IPS DF 6.9 (cell line): Measurements from ENCODE around the gene FAM81A.

Experiments used
- DNase-seq: peaks from one replicate; pipeline ENCODE4 v3.0.0-alpha.2; 2013; ENCODE audit warnings: low read depth, low spot score
- H3K27ac ChIP-seq: one replicate; pipeline ENCODE4 v1.5.1; 2013; ENCODE audit warnings: low read length, control low read depth
- H3K27me3 ChIP-seq: 2 replicates; pipeline ENCODE4 v1.6.1; 2013; ENCODE audit warnings: mild to moderate bottlenecking, low read length; ENCODE audit not compliant: control insufficient read depth, insufficient read depth
- H3K36me3 ChIP-seq: 2 replicates; pipeline ENCODE4 v1.6.1; 2013; ENCODE audit warnings: low read length; ENCODE audit not compliant: control insufficient read depth, insufficient read depth
- H3K4me1 ChIP-seq: 2 replicates; pipeline ENCODE4 v1.6.1; 2013; ENCODE audit warnings: low read length; ENCODE audit not compliant: control insufficient read depth, insufficient read depth
- H3K4me3 ChIP-seq: 2 replicates; pipeline ENCODE4 v1.5.1; 2013; ENCODE audit warnings: mild to moderate bottlenecking, low read length
- H3K9me3 ChIP-seq: 2 replicates; pipeline ENCODE4 v1.6.1; 2013; ENCODE audit warnings: low read length, inconsistent platforms; ENCODE audit not compliant: control insufficient read depth, insufficient read depth
- WGBS: extraction: QIAGEN DNeasy Blood & Tissue Kit; methylation state at CpG from one replicate; pipeline ENCODE4 v1.1.7; 2013; ENCODE audit warnings: mixed read lengths, missing lambda C conversion rate; ENCODE audit not compliant: insufficient read length, insufficient coverage; 5-methylcytosine and 5-hydroxymethylcytosine counted together

FAM81A gene

DNA sequence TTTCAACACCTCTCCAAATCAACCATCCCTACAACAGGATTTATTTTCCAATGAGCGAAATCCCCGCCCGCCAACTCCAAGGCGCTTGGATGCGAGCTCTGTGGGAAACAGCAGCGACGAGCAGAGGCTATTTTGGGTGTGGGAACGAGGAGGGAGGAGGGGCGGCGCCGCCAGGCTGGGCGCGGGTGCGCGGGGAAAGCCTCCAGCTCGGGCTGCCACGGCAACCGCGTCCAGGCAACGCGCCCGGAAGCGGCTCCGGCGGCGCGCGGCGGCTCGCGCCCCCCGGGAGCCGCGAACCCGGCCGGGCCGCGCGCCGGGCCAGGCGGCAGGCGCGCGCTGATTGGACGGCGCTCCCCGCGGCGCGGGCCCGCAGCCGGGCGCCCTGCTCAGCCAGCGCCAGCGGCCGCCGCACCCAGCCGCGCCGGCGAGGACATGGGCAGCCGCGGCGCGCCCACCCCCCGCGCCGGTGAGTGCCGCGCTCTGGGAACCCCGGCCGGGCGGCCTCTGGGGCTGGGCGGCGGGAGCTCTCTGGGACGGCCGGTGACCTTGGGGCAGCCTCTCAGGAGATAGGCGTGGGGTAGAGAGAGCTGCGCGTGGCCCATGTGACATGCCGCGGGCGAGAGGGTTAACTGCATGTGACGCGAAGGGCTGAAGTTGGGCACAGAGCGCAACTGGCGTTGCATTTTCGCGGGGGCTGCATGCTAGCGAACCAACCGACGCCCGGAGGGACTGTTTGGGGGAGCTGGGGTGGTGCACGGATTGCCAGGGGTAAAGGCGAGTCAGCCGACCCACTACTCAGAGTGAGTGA is at the start of gene FAM81A:
TSS of gene FAM81A (plus strand) at position 370 of the 808 bp plus-strand sequence. CDS start 20,441 bp downstream, outside the sequence.
- Histone ChIP-seq H3K27ac (no peak within 1 kb of the TSS), H3K9me3 (no peaks in the 10 kb centered on the region), H3K27me3 (peaks cover 24% of the 10 kb centered on the region), H3K36me3 (no peaks in the 10 kb centered on the region), H3K4me3 (peak within 1 kb of the TSS; percentile 53; the same call in 1 of the 2 replicates), H3K4me1 (no peaks in the 10 kb centered on the region; the same call in 1 of the 2 replicates)
- no CpG with 5 or more reads among the region's 96 CpGs for WGBS
- no peak for DNase-seq

DNA sequence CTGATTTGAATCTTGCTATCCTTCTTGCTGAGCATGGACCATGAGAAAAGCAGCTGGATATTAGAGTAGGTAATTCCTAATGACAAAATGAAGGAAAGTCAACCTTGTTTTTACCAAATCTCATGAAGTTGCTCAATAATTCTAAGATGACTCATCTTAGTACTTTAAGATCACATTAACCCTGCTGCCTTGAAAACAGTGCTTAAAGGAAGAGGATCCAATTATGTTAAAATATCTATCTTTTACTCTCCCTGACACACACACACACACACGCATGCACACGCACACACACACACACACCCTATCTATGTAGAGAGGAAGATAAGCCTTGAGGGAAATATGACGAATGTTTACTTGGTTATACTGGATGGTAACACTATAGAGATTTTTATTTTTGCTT is 49.3 kb upstream of the FAM81A start:
- Histone ChIP-seq H3K36me3 (no peaks in the 10 kb centered on the region), H3K27me3 (no peaks in the 10 kb centered on the region), H3K4me3 (no peak overlapping the region), H3K27ac (no peak overlapping the region), H3K9me3 (no peaks in the 10 kb centered on the region), H3K4me1 (no peaks in the 10 kb centered on the region)
- no CpG with 5 or more reads among the region's 3 CpGs for WGBS
- DNase-seq, result no peak

DNA sequence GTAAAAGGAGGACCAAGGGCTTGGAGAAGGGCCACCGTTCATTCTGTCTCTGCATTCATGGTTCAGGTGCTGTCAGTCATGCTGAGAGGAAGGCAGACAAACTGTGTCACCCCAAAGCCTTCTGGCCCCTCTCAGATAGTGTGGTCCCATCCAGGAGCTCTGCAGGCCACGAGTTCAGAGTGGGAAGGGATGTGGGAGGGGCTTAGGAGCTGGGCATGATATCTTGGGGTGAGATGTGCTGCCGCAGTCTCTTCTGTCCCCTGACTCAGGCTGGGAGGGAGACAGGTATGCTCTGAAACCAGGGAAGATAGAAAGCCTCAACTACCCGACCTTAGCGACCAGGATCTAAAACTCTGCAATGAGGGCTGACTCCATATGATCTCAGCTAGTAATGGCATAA is 45.7 kb upstream of the FAM81A start:
- Histone ChIP-seq H3K4me3 (no peak overlapping the region), H3K36me3 (no peaks in the 10 kb centered on the region), H3K27ac (no peak overlapping the region), H3K4me1 (no peaks in the 10 kb centered on the region), H3K27me3 (no peaks in the 10 kb centered on the region), H3K9me3 (no peaks in the 10 kb centered on the region)
- no CpG with 5 or more reads among the region's 5 CpGs for WGBS
- no peak for DNase-seq

DNA sequence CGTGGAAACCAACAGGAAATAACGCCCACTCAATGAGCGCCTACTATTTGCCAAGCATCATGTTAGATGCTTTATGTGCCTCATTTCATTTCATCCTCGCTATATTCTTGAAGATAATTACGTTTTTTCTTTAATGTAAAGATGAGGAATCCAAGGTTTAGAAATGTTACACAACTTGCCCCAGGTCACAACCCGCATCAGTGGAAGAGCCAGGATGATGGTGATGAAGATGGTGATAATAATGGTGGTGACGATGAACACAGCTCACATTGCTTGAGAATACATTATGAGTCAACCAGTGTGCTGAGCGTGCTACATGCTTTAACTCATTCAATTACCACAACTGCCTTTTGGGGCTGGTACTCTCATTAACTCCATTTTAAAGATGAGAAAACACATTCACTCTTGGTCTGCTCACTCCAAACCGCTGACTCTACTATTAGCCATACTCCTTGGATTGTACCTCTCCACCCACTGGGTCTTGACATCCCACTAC is 43.8 kb upstream of the FAM81A start:
- Histone ChIP-seq H3K36me3 (no peaks in the 10 kb centered on the region), H3K4me3 (no peak overlapping the region), H3K27ac (no peak overlapping the region), H3K27me3 (no peaks in the 10 kb centered on the region), H3K4me1 (no peaks in the 10 kb centered on the region), H3K9me3 (no peaks in the 10 kb centered on the region)
- DNase-seq, result no peak
- WGBS, result no CpG with 5 or more reads among the region's 9 CpGs

DNA sequence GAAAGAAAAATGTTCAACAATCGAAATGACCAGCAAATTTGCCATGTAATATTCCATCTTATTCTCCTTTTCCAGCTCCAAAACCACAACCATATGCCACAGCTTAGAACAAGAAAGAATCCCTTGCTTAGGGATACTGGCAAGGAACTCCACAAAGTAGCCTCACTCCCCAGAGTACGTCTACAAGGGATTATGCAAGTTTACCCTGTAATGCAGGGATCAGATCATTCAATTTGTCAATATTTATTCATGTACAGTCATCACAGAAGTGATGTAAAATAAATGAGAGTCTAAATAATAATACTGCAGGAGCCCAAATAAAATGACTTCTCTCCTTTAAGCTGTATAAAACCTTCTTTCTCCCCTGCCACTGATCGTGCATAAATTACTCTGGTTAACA is 41.8 kb upstream of the FAM81A start:
- DNase-seq, result no peak
- WGBS, result no CpG with 5 or more reads among the region's 3 CpGs

DNA sequence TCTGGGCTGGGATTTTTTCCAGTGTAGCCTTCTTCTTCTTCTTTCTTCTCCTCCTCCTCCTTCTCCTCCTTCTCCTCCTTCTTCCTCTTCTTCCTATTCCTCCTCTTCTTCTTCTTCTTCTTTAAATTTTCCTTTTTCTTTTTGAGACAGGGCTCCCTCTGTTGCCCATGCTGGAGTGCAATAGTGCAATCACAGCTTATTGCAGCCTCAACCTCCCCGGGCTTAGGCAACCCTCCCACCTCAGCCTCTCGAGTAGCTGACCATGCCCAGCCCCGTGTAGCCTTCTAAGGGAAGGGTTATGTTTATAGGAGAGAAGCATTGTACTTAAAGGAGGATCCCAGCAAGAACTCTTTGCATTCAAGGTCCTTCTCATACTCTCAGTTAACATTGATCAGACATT is 41.3 kb upstream of the FAM81A start:
- Histone ChIP-seq H3K27ac (no peak overlapping the region), H3K4me1 (peaks cover 2% of the 10 kb centered on the region; the same call in 1 of the 2 replicates), H3K9me3 (no peaks in the 10 kb centered on the region), H3K27me3 (no peaks in the 10 kb centered on the region), H3K4me3 (no peak overlapping the region), H3K36me3 (no peaks in the 10 kb centered on the region)
- no CpG with 5 or more reads among the region's 3 CpGs for WGBS
- no peak for DNase-seq

More for the DNA sequence above, 41.8 kb upstream of the FAM81A start:
- peaks cover 2% of the 10 kb centered on the region; the same call in 1 of the 2 replicates for H3K4me1 ChIP-seq
- H3K36me3 ChIP-seq, result no peaks in the 10 kb centered on the region
- no peak overlapping the region for H3K27ac ChIP-seq
- no peak overlapping the region for H3K4me3 ChIP-seq
- H3K27me3 ChIP-seq, result no peaks in the 10 kb centered on the region
- no peaks in the 10 kb centered on the region for H3K9me3 ChIP-seq

DNA sequence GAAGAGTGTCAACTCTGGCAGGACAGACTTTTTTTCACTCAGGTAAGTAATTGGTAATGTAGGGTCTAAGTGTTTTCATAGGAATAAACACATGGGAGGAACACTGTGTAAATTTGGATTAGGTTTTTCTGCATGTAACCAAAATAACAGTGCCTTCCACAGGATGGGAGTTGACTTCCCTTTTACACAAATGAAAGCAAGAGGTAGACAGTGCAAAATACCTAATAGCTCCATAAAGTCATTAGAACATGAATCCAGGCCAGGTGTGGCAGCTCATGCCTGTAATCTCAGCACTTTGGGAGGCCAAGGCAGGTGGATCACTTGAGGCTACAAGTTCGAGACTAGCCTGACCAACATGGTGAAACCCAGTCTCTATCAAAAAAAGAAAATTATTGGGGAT is 39.8 kb upstream of the FAM81A start:
- Histone ChIP-seq H3K9me3 (no peaks in the 10 kb centered on the region), H3K27ac (no peak overlapping the region)

DNA sequence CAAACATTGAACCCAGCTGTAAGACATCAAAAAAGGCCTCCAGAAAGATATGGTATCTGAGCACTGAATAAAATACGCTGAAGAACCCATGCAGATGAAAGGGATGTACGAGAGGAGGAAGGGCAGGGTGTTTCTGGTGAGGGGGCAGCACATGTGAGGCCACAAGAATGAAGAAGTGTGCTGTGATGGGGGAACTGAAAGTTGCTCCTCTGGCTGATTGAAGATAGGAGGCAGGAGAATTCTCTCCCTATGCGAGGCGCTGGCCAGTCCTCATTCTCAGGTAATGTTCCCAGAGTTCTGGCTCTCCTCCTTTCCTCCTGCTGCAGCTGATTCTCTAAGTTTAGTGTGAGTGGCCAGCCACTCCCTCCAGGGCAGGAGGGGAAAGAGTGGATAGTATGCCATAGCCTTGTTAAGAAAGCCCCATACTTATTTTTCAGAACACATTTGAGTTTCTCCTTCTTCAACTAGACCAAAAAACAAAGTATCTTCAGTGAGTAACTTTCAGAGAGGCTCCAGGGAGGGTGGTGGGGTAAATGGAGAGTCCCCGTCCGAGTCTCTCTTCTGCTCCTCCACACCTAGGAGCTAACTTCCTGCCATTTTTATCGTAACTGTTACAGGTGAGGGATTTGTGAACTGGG is 38.4 kb upstream of the FAM81A start:
- no peak for DNase-seq
- Histone ChIP-seq H3K27me3 (no peaks in the 10 kb centered on the region), H3K4me1 (peaks cover 5% of the 10 kb centered on the region; the same call in 1 of the 2 replicates), H3K4me3 (no peak overlapping the region), H3K36me3 (no peaks in the 10 kb centered on the region), H3K27ac (no peak overlapping the region), H3K9me3 (no peaks in the 10 kb centered on the region)
- WGBS, result no CpG with 5 or more reads among the region's 7 CpGs

More for the DNA sequence above, 39.8 kb upstream of the FAM81A start:
- WGBS, result no CpG with 5 or more reads among the region's 1 CpG
- no peak for DNase-seq
- no peak overlapping the region for H3K4me3 ChIP-seq
- no peaks in the 10 kb centered on the region for H3K36me3 ChIP-seq
- peaks cover 3% of the 10 kb centered on the region; the same call in 1 of the 2 replicates for H3K4me1 ChIP-seq
- no peaks in the 10 kb centered on the region for H3K27me3 ChIP-seq

DNA sequence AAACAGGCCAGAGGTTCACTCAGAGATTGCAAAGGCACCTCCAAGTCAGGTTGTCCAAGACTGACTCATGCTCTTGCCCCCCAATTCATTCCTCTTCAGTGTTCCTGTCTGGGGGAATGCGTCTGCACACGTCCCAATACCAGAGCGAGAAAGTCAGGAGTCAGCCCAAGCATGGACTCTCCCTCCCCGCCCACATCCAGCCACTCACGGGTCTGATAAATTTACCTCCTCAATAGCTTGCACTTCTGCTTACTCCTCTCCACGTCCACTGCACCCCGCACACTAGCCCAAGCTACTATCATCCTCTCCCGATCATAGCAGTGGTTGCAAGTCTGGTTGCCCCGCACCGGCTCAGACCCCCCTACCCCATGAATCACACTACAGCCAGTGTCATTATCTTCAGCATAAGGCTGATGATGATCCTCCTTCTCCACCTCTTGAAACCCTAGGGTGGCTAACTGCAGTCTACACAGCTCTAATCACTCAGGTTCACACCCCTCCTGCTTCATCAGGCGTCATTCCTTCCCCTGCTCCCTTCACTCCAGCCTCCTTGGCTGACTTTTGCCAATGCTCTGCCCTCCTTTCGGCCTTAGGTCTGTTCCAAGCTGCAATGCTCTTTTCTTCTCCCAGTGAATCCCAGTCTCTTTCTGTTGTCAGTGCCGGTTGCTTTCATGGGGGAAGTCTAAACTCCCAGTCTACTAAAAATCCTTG is 37.7 kb upstream of the FAM81A start:
- Histone ChIP-seq H3K27me3 (no peaks in the 10 kb centered on the region), H3K4me1 (peaks cover 5% of the 10 kb centered on the region; the same call in 1 of the 2 replicates), H3K27ac (no peak overlapping the region), H3K4me3 (no peak overlapping the region), H3K36me3 (no peaks in the 10 kb centered on the region), H3K9me3 (no peaks in the 10 kb centered on the region)
- WGBS, result no CpG with 5 or more reads among the region's 13 CpGs
- DNase-seq, result no peak
